Colonic mucosa (tissue), 4 donors: ENCODE measurements around the gene AGAP1. TPM values are rescaled to one million over a fixed set of nuclear protein-coding genes. Genes with fewer than 3 reads are reported as not detected.

Experiments
- DNase-seq: peaks from one replicate; pipeline ENCODE4 v3.0.0-alpha.2; 2020
- H3K27ac ChIP-seq: fragments of 200-600 bp; one replicate; pipeline ENCODE4 v1.8.0; 2021
- H3K27me3 ChIP-seq: fragments of 200-600 bp; one replicate; pipeline ENCODE4 v1.8.0; 2021
- H3K36me3 ChIP-seq: fragments of 200-600 bp; one replicate; pipeline ENCODE4 v1.8.0; 2021
- H3K4me1 ChIP-seq: fragments of 200-600 bp; one replicate; pipeline ENCODE4 v1.8.0; 2021; ENCODE audit warnings: mild to moderate bottlenecking
- H3K4me3 ChIP-seq: fragments of 200-600 bp; one replicate; pipeline ENCODE4 v1.8.0; 2021
- H3K9ac ChIP-seq, 2 donors: one replicate each; pipeline ENCODE4 v1.7.0; 2013; ENCODE audit warnings: control low read depth in 2 of 2, low read depth in 2 of 2, low read length in 2 of 2
- H3K9me3 ChIP-seq: fragments of 200-600 bp; one replicate; pipeline ENCODE4 v1.8.0; 2021
- CTCF ChIP-seq: fragments of 200-600 bp; IDR thresholded peaks from one replicate; pipeline ENCODE4 v1.8.0; 2022; ENCODE audit warnings: antibody characterized with exemption, mild to moderate bottlenecking
- intact Hi-C: fragments of 100-400 bp; cut with DNase I; formaldehyde crosslinking; loops from one replicate; pipeline ENCODE4 v1.14.1; 2022
- total RNA-seq, 2 donors: library from RNA; stranded (reverse); fragmentation: NEBNext Ultra II Directional in 1 of 2; extraction: Animal tissue kit (Norgen Biotek cat#: 25700) in 1 of 2; gene quantifications; one replicate each; pipeline ENCODE4 v1.2.1, GENCODE V29; 2021
- donor health status: healthy.
- donor health status: DM: no; HTN: no; CAD: no.
- donor health status: DM: no; HTN: no; CAD: no.

The AGAP1 gene
- total RNA-seq, 2 donors from 2014 or later, result 62.1 to 62.9 TPM

- H3K4me3 ChIP-seq, result no peak overlapping the region
- no peak overlapping the region for H3K9ac ChIP-seq
- no peak for DNase-seq
- no peaks in the 10 kb centered on the region for H3K9me3 ChIP-seq
- H3K4me1 ChIP-seq, result peaks cover 4% of the 10 kb centered on the region
- no peak for TF ChIP-seq CTCF
- H3K36me3 ChIP-seq, result no peaks in the 10 kb centered on the region
- H3K27me3 ChIP-seq, result no peaks in the 10 kb centered on the region
- no peak overlapping the region for H3K27ac ChIP-seq
- intact Hi-C loops, result no loop called here
Observed at GRCh38 chr2:235573331-235574221, 79.7 kb downstream of the AGAP1 start.

- intact Hi-C loops, result no loop called here
- Histone ChIP-seq H3K27ac (no peak overlapping the region), H3K36me3 (no peaks in the 10 kb centered on the region), H3K9ac (no peak overlapping the region), H3K9me3 (no peaks in the 10 kb centered on the region), H3K27me3 (no peaks in the 10 kb centered on the region), H3K4me3 (no peak overlapping the region), H3K4me1 (peaks cover 4% of the 10 kb centered on the region)
- no peak for DNase-seq
- no peak for TF ChIP-seq CTCF
Observed at GRCh38 chr2:235575431-235575830, 81.6 kb downstream of the AGAP1 start.

- TF ChIP-seq CTCF, result no peak
- Histone ChIP-seq H3K9me3 (no peaks in the 10 kb centered on the region), H3K4me3 (no peak overlapping the region), H3K27ac (no peak overlapping the region), H3K4me1 (peaks cover 4% of the 10 kb centered on the region), H3K27me3 (no peaks in the 10 kb centered on the region), H3K36me3 (no peaks in the 10 kb centered on the region), H3K9ac (no peak overlapping the region)
- intact Hi-C loops, result no loop called here
- no peak for DNase-seq
Observed at GRCh38 chr2:235575904-235576303, 82.1 kb downstream of the AGAP1 start.

GRCh38 chr2:235576337-235576910 is 82.6 kb downstream of the AGAP1 start:
- no peak for TF ChIP-seq CTCF
- Histone ChIP-seq H3K9ac (no peak overlapping the region), H3K27ac (no peak overlapping the region), H3K36me3 (no peaks in the 10 kb centered on the region), H3K27me3 (no peaks in the 10 kb centered on the region), H3K4me1 (peaks cover 4% of the 10 kb centered on the region), H3K4me3 (no peak overlapping the region), H3K9me3 (no peaks in the 10 kb centered on the region)
- intact Hi-C loops, result no loop called here
- no peak for DNase-seq

GRCh38 chr2:235577404-235578330 is 83.8 kb downstream of the AGAP1 start:
- intact Hi-C loops, result no loop called here
- Histone ChIP-seq H3K9me3 (no peaks in the 10 kb centered on the region), H3K27me3 (no peaks in the 10 kb centered on the region), H3K4me3 (no peak overlapping the region), H3K4me1 (peaks cover 4% of the 10 kb centered on the region), H3K27ac (no peak overlapping the region), H3K36me3 (no peaks in the 10 kb centered on the region), H3K9ac (no peak overlapping the region)
- no peak for DNase-seq
- TF ChIP-seq CTCF, result no peak
